Neural progenitor cell (in vitro differentiated cells): Measurements from ENCODE around the gene ENO2. TPM values are rescaled to one million over a fixed set of nuclear protein-coding genes. Genes with fewer than 3 reads are reported as not detected.
A peak's percentile ranks its signal among the peaks of the same experiment; 100 is the strongest.

Experiments used
- DNase-seq: peaks from one replicate; pipeline ENCODE4 v3.0.0-alpha.2; 2016; ENCODE audit warnings: low spot score
- H2AFZ ChIP-seq: fragments of 200-600 bp; sonication (generic); replicated peaks from 2 replicates; pipeline ENCODE4 v1.6.1; 2016; ENCODE audit warnings: antibody characterized with exemption
- H3F3A ChIP-seq: fragments of 200-600 bp; sonication (generic); 2 replicates; pipeline ENCODE4 v1.6.1; 2016; ENCODE audit warnings: antibody characterized with exemption, low read depth
- H3K27ac ChIP-seq: fragments of 200-600 bp; sonication (generic); 2 replicates; pipeline ENCODE4 v1.5.1; 2016; ENCODE audit warnings: mild to moderate bottlenecking
- H3K27me3 ChIP-seq: fragments of 200-600 bp; sonication (generic); 2 replicates; pipeline ENCODE4 v1.6.1; 2016; ENCODE audit warnings: mild to moderate bottlenecking, moderate library complexity
- H3K36me3 ChIP-seq: fragments of 200-600 bp; sonication (generic); 2 replicates; pipeline ENCODE4 v1.5.1; 2016
- H3K4me1 ChIP-seq: fragments of 200-600 bp; sonication (generic); 2 replicates; pipeline ENCODE4 v1.6.1; 2016; ENCODE audit warnings: mixed run types
- H3K4me2 ChIP-seq: fragments of 200-600 bp; sonication (generic); 2 replicates; pipeline ENCODE4 v1.6.1; 2016
- H3K4me3 ChIP-seq: fragments of 200-600 bp; sonication (generic); 2 replicates; pipeline ENCODE4 v1.5.1; 2016
- H3K79me2 ChIP-seq: fragments of 200-600 bp; sonication (generic); 2 replicates; pipeline ENCODE4 v1.6.1; 2016; ENCODE audit warnings: low read depth
- H3K9ac ChIP-seq: fragments of 200-600 bp; sonication (generic); 2 replicates; pipeline ENCODE4 v1.6.1; 2016
- H3K9me3 ChIP-seq: fragments of 200-600 bp; sonication (generic); 2 replicates; pipeline ENCODE4 v1.5.1; 2016; ENCODE audit warnings: low read depth
- H4K20me1 ChIP-seq: fragments of 200-600 bp; sonication (generic); 2 replicates; pipeline ENCODE4 v1.6.1; 2016; ENCODE audit warnings: low read depth
- H3K27ac Mint-ChIP-seq: 3 replicates; pipeline ENCODE4 v1.8.0; 2021; ENCODE audit warnings: mixed read lengths
- H3K27me3 Mint-ChIP-seq: 2 replicates; pipeline ENCODE4 v1.8.0; 2022; ENCODE audit warnings: low read depth, mild to moderate bottlenecking, inconsistent platforms, moderate library complexity, mixed read lengths; ENCODE audit not compliant: insufficient read depth
- H3K36me3 Mint-ChIP-seq: 3 replicates; pipeline ENCODE4 v1.8.0; 2021; ENCODE audit warnings: mixed read lengths
- H3K4me1 Mint-ChIP-seq: 3 replicates; pipeline ENCODE4 v1.8.0; 2021; ENCODE audit warnings: mixed read lengths
- H3K4me3 Mint-ChIP-seq: 3 replicates; pipeline ENCODE4 v1.8.0; 2021; ENCODE audit warnings: mild to moderate bottlenecking, moderate library complexity, mixed read lengths
- H3K9me3 Mint-ChIP-seq: 3 replicates; pipeline ENCODE4 v1.8.0; 2020; ENCODE audit warnings: mixed read lengths
- CTCF ChIP-seq: fragments of 200-600 bp; sonication (generic); IDR thresholded peaks from 2 replicates; pipeline ENCODE4 v1.5.1; 2017; ENCODE audit warnings: antibody characterized with exemption, mild to moderate bottlenecking
- EZH2 ChIP-seq: fragments of 200-600 bp; sonication (generic); IDR thresholded peaks from 2 replicates; pipeline ENCODE4 v1.6.1; 2017; ENCODE audit warnings: antibody characterized with exemption, mild to moderate bottlenecking, moderate library complexity
- EZH2phosphoT487 ChIP-seq: fragments of 200-600 bp; sonication (generic); IDR thresholded peaks from 2 replicates; pipeline ENCODE4 v1.6.1; 2017; ENCODE audit warnings: antibody characterized with exemption
- total RNA-seq: library from RNA; depleted of rRNA; stranded (reverse); fragments of >200 nt; gene quantifications from 2 replicates; pipeline ENCODE4 v1.2.3, GENCODE V29; 2015; ENCODE audit warnings: low replicate concordance

Gene ENO2
- total RNA-seq, 1 donor from 2014 or later, result 82.2 TPM

- Histone ChIP-seq H3K9me3 (no peaks in the 10 kb centered on the region), H3K4me3 (peak overlapping the region; percentile 96), H3K9ac (no peak overlapping the region)
Observed at GRCh38 chr12:6866920-6867412, 47.4 kb upstream of the ENO2 start.

GRCh38 chr12:6867413-6868210 lies 46.8 kb upstream of the ENO2 start, which contains the start of gene TPI1:
Gene TPI1 (plus strand): TSS chr12:6867531. CDS start chr12:6867567, 36 bp downstream.
- Mint-ChIP-seq H3K4me1 (peaks cover 49% of the 10 kb centered on the region), H3K4me3 (peak within 1 kb of the TSS; percentile 96), H3K9me3 (no peaks in the 10 kb centered on the region), H3K27me3 (peaks cover 17% of the 10 kb centered on the region), H3K27ac (peak within 1 kb of the TSS; percentile 86), H3K36me3 (peaks cover 43% of the 10 kb centered on the region)
- H4K20me1 ChIP-seq, result peaks cover 49% of the 10 kb centered on the region
- peaks cover 69% of the 10 kb centered on the region for H3F3A ChIP-seq
- H3K27ac ChIP-seq, result peak within 1 kb of the TSS; percentile 26
- DNase-seq, result peak; percentile 90
- no peak for TF ChIP-seq EZH2phosphoT487
- TF ChIP-seq CTCF, result no peak
- no peak for TF ChIP-seq EZH2
- peak within 1 kb of the TSS; percentile 73 for H3K9ac ChIP-seq
- peaks cover 41% of the 10 kb centered on the region for H3K79me2 ChIP-seq
- H2AFZ ChIP-seq, result no peak within 1 kb of the TSS
- no peaks in the 10 kb centered on the region for H3K36me3 ChIP-seq
- H3K4me3 ChIP-seq, result peak within 1 kb of the TSS; percentile 96
- H3K4me2 ChIP-seq, result peak within 1 kb of the TSS; percentile 100
- no peaks in the 10 kb centered on the region for H3K9me3 ChIP-seq
- H3K27me3 ChIP-seq, result no peaks in the 10 kb centered on the region
- peaks cover 23% of the 10 kb centered on the region for H3K4me1 ChIP-seq

More at GRCh38 chr12:6866920-6867412, 47.4 kb upstream of the ENO2 start:
- peaks cover 64% of the 10 kb centered on the region for H3F3A ChIP-seq
- Mint-ChIP-seq H3K27ac (no peak overlapping the region), H3K36me3 (peaks cover 48% of the 10 kb centered on the region), H3K4me1 (peaks cover 42% of the 10 kb centered on the region), H3K4me3 (peak overlapping the region; percentile 96), H3K9me3 (no peaks in the 10 kb centered on the region), H3K27me3 (peaks cover 17% of the 10 kb centered on the region)
- H3K4me2 ChIP-seq, result peak overlapping the region; percentile 100
- peaks cover 37% of the 10 kb centered on the region for H3K79me2 ChIP-seq
- peaks cover 45% of the 10 kb centered on the region for H4K20me1 ChIP-seq
- TF ChIP-seq EZH2phosphoT487 (peak; percentile 16), CTCF (no peak), EZH2 (no peak)
- no peak overlapping the region for H3K27ac ChIP-seq
- H3K4me1 ChIP-seq, result peaks cover 20% of the 10 kb centered on the region
- H2AFZ ChIP-seq, result no peak overlapping the region
- H3K36me3 ChIP-seq, result no peaks in the 10 kb centered on the region
- no peaks in the 10 kb centered on the region for H3K27me3 ChIP-seq
- no peak for DNase-seq

- Mint-ChIP-seq H3K9me3 (no peaks in the 10 kb centered on the region), H3K27me3 (peaks cover 20% of the 10 kb centered on the region), H3K4me1 (peaks cover 49% of the 10 kb centered on the region), H3K36me3 (peaks cover 41% of the 10 kb centered on the region), H3K4me3 (peak overlapping the region; percentile 94), H3K27ac (peak overlapping the region; percentile 86)
- peaks cover 51% of the 10 kb centered on the region for H4K20me1 ChIP-seq
- H3K4me1 ChIP-seq, result peaks cover 23% of the 10 kb centered on the region
- H3K79me2 ChIP-seq, result peaks cover 45% of the 10 kb centered on the region
- H3K27ac ChIP-seq, result peak overlapping the region; percentile 26
- H3K9me3 ChIP-seq, result no peaks in the 10 kb centered on the region
- no peaks in the 10 kb centered on the region for H3K36me3 ChIP-seq
- H3K4me2 ChIP-seq, result peak overlapping the region; percentile 100
- peaks cover 73% of the 10 kb centered on the region for H3F3A ChIP-seq
- peak; percentile 45 for DNase-seq
- no peak overlapping the region for H2AFZ ChIP-seq
- no peaks in the 10 kb centered on the region for H3K27me3 ChIP-seq
- H3K4me3 ChIP-seq, result peak overlapping the region; percentile 96
- H3K9ac ChIP-seq, result peak overlapping the region; percentile 73
- TF ChIP-seq CTCF (peak; percentile 35), EZH2phosphoT487 (no peak)
Observed at GRCh38 chr12:6868211-6869048, 46.0 kb upstream of the ENO2 start.
